Uterus (tissue), 4 donors: ENCODE measurements around the gene MORN4. TPM values are rescaled to one million over a fixed set of nuclear protein-coding genes. Genes with fewer than 3 reads are reported as not detected.
"Not testable (repeated sequence)": the region's sequence is repeated elsewhere in the genome, so short reads cannot be mapped to it uniquely, and the experiment has no call there.

Source experiments
- DNase-seq, 2 donors: peaks; one replicate each; pipeline ENCODE4 v3.0.0-alpha.2; 2019 to 2020
- H3K27ac ChIP-seq, 2 donors: fragments of 200-600 bp; sonication (generic); 1 replicate in 1 of 2; 2 replicates in 1 of 2; pipeline ENCODE4 v1.5.1; 2016 to 2018
- H3K27me3 ChIP-seq, 2 donors: fragments of 200-600 bp; sonication (generic); one replicate each; pipeline ENCODE4 v1.5.1; 2018 to 2019; ENCODE audit warnings: control low read depth in 1 of 2
- H3K36me3 ChIP-seq, 2 donors: fragments of 200-600 bp; sonication (generic); one replicate each; pipeline ENCODE4 v1.5.1; 2019; ENCODE audit warnings: control low read depth in 1 of 2
- H3K4me1 ChIP-seq, 2 donors: fragments of 200-600 bp; sonication (generic); one replicate each; pipeline ENCODE4 v1.5.1; 2018 to 2019; ENCODE audit warnings: control low read depth in 1 of 2
- H3K4me3 ChIP-seq, 2 donors: fragments of 200-600 bp; sonication (generic); 1 replicate in 1 of 2; 2 replicates in 1 of 2; pipeline ENCODE4 v1.5.1; 2018 to 2019; ENCODE audit warnings: mild to moderate bottlenecking in 1 of 2
- H3K9me3 ChIP-seq, 2 donors: fragments of 200-600 bp; sonication (generic); one replicate each; pipeline ENCODE4 v1.5.1; 2019; ENCODE audit warnings: control low read depth in 1 of 2
- CTCF ChIP-seq, 4 experiments: fragments of 200-600 bp in 2 of 4; fragments of 450-650 bp in 2 of 4; sonication (generic) in 2 of 4; IDR thresholded peaks; one replicate each; pipeline ENCODE4 v1.5.1; 2016 to 2019; ENCODE audit warnings: antibody characterized with exemption in 4 of 4, mild to moderate bottlenecking in 2 of 4, moderate library complexity in 1 of 4
- POLR2A ChIP-seq, 2 donors: fragments of 450-650 bp; IDR thresholded peaks; one replicate each; pipeline ENCODE4 v1.6.1; 2016; ENCODE audit warnings: antibody characterized with exemption in 2 of 2, mild to moderate bottlenecking in 1 of 2, moderate library complexity in 1 of 2
- intact Hi-C: fragments of 100-400 bp; cut with DNase I; formaldehyde crosslinking; loops from one replicate; pipeline ENCODE4 v1.15.1; 2023; ENCODE audit warnings: low total_unique reads
- total RNA-seq, 4 donors: library from RNA; depleted of rRNA in 3 of 4; stranded (reverse); fragments of >200 nt in 3 of 4; gene quantifications; one replicate each; pipeline versions ENCODE4 v1.1.0 to v1.2.4, GENCODE V29; 2014 to 2023
- donor health status: DM: yes; HTN: yes; CAD: no.

Gene MORN4
- total RNA-seq, 4 donors from 2014 or later: 3.1 to 11.5 (median 10.8) TPM

DNA sequence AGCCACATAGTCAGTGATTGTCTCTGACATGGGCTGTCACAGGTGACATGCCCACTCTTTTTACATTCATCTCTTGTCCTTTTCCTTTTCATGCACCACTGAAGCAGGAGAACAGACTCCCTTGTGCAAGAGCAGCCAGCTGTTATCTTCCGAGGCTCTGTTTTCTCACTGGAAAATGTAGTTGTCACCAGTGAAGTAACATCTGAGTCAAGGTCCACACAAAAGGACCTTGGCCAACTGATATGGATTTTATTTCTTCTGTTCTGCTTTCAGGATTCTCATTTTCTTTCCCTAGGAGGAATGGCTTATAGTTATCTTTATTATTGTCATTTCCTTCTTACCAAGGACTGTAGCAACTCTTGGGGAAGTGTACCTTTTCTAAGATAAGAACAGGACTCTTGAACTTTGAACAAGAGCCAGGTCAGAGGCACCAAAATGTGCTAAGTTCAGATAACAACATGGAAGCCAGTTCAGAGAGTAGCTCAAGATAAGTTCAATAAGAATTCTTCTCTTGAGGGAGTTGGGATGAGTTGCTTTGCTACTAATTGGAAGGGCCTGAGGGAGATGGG is 31.1 kb upstream of the MORN4 start:
- H3K9me3 ChIP-seq: no peaks in the 10 kb centered on the region
- H3K27me3 ChIP-seq: no peaks in the 10 kb centered on the region
- intact Hi-C loops: no loop called here
- no peak for DNase-seq
- H3K4me3 ChIP-seq: no peak overlapping the region
- no peaks in the 10 kb centered on the region for H3K36me3 ChIP-seq
- TF ChIP-seq POLR2A (IDR thresholded peaks at IDR 0.05) (no peak), CTCF (IDR thresholded peaks at IDR 0.05) (no peak)
- H3K4me1 ChIP-seq: no peaks in the 10 kb centered on the region
- H3K27ac ChIP-seq: no peak overlapping the region

DNA sequence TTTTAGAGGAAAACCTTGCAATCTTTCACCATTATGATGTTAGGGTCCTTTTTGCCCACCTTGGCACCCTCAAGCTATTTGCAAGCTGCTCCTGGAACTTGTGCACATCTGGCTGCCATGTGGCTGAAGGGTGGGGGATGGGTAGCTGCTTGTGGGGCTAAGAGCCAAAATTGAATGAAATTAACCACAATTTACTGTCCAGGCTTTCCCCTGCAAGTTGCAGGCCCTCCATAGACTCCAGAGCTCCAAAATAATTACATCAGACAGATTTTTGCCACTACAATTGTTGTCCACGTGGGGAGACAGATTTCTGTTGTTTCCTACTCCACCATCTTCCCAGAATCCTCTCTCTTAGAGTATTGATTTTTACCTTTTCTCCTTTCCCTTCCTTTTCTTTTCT is 26.3 kb upstream of the MORN4 start:
- Histone ChIP-seq H3K27me3 (no peaks in the 10 kb centered on the region), H3K9me3 (no peaks in the 10 kb centered on the region), H3K36me3 (no peaks in the 10 kb centered on the region), H3K27ac (no peak overlapping the region), H3K4me1 (no peaks in the 10 kb centered on the region), H3K4me3 (no peak overlapping the region)
- TF ChIP-seq POLR2A (IDR thresholded peaks at IDR 0.05) (no peak), CTCF (IDR thresholded peaks at IDR 0.05) (no peak)
- no peak for DNase-seq
- intact Hi-C loops: no loop called here

DNA sequence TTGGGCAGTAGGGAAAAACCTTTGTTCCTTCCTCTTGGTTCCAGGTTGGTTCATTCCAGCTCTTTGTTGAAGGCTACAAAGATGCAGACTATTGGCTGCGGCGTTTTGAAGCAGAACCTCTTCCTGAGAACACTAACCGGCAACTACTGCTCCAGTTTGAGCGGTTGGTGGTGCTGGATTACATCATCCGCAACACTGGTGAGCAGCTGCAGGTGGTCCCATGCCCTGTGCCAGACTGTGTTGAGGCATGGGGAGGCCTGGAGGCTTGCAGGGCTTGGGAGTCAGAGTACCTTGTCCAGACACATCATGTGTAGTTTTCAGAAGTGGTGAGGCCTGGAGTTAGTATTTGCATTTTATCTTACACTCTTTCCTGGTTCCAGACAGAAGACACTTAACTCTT is 23.5 kb upstream of the MORN4 start:
- intact Hi-C loops: no loop called here
- Histone ChIP-seq H3K36me3 (no peaks in the 10 kb centered on the region), H3K27me3 (no peaks in the 10 kb centered on the region), H3K4me1 (no peaks in the 10 kb centered on the region), H3K27ac (no peak overlapping the region), H3K9me3 (no peaks in the 10 kb centered on the region), H3K4me3 (no peak overlapping the region)
- no peak for TF ChIP-seq CTCF (IDR thresholded peaks at IDR 0.05)
- TF ChIP-seq POLR2A (IDR thresholded peaks at IDR 0.05): no peak
- DNase-seq: no peak

GRCh38 chr10:97651773-97652172 is 18.5 kb upstream of the MORN4 start:
- Histone ChIP-seq H3K9me3 (no peaks in the 10 kb centered on the region), H3K27ac (no peak overlapping the region), H3K4me3 (no peak overlapping the region), H3K36me3 (no peaks in the 10 kb centered on the region), H3K4me1 (no peaks in the 10 kb centered on the region), H3K27me3 (no peaks in the 10 kb centered on the region)
- no peak for DNase-seq
- TF ChIP-seq POLR2A (IDR thresholded peaks at IDR 0.05) (no peak), CTCF (IDR thresholded peaks at IDR 0.05) (no peak)
- intact Hi-C loops: no loop called here

DNA sequence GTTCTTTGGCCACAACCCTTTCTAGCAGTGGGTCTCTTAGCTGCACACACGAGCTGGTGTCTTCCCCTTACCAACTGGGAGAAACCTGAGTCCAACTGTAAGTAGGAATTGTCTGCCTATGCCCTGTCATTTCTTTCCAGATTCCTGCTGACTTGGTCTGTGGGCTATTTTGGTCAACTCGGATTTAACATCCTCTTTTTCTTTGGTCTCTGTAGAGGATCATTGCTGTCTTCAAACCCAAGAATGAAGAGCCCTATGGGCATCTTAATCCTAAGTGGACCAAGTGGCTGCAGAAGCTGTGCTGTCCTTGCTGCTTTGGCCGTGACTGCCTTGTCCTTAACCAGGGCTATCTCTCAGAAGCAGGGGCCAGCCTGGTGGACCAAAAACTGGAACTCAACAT is 17.4 kb upstream of the MORN4 start:
- H3K36me3 ChIP-seq: no peaks in the 10 kb centered on the region
- H3K27me3 ChIP-seq: no peaks in the 10 kb centered on the region
- no peaks in the 10 kb centered on the region for H3K4me1 ChIP-seq
- H3K9me3 ChIP-seq: no peaks in the 10 kb centered on the region
- H3K4me3 ChIP-seq: no peak overlapping the region
- no peak for DNase-seq
- TF ChIP-seq POLR2A (IDR thresholded peaks at IDR 0.05) (no peak), CTCF (IDR thresholded peaks at IDR 0.05) (no peak)
- H3K27ac ChIP-seq: no peak overlapping the region
- intact Hi-C loops: no loop called here

GRCh38 chr10:97649405-97649750 is 16.1 kb upstream of the MORN4 start:
- H3K4me1 ChIP-seq, intact Hi-C loops, DNase-seq, H3K4me3 ChIP-seq, H3K9me3 ChIP-seq, H3K36me3 ChIP-seq, H3K27me3 ChIP-seq: not testable (repeated sequence)
- H3K27ac ChIP-seq: peak overlapping the region in 1 of 2 donors; percentile 5
